Keratinocyte (primary cell): ENCODE results near the gene ARFIP1. TPM values are rescaled to one million over a fixed set of nuclear protein-coding genes. Genes with fewer than 3 reads are reported as not detected.

ENCODE experiments used
- DNase-seq: peaks from one replicate; pipeline ENCODE4 v3.0.0-alpha.2; 2011; ENCODE audit warnings: low read depth, missing footprints, low spot score
- FAIRE-seq: peaks from 2 replicates; lab custom pipeline; 2011; peaks lifted over from hg19 to GRCh38; lab: Jason Lieb, UNC
- H2AFZ ChIP-seq: 2 replicates; pipeline ENCODE4 v1.6.0; 2012; ENCODE audit warnings: low read length, control low read depth, inconsistent platforms; ENCODE audit not compliant: control insufficient read depth
- H3K27ac ChIP-seq: 2 replicates; pipeline ENCODE4 v1.5.1; 2011; ENCODE audit warnings: low read length; ENCODE audit not compliant: control insufficient read depth, insufficient read depth
- H3K27me3 ChIP-seq: 3 replicates; pipeline ENCODE4 v1.6.0; 2011; ENCODE audit warnings: low read length; ENCODE audit not compliant: control insufficient read depth, insufficient read depth; ENCODE audit errors: extremely low read depth
- H3K36me3 ChIP-seq, 2 experiments: 2 replicates in 1 of 2; 3 replicates in 1 of 2; pipeline ENCODE4 v1.5.1; 2011; ENCODE audit warnings: low read length in 2 of 2, mild to moderate bottlenecking in 1 of 2; ENCODE audit not compliant: control insufficient read depth in 2 of 2, insufficient read depth in 2 of 2; ENCODE audit errors: extremely low read depth in 1 of 2
- H3K4me1 ChIP-seq: 3 replicates; pipeline ENCODE4 v1.5.1; 2011; ENCODE audit warnings: low read length; ENCODE audit not compliant: control insufficient read depth, insufficient read depth; ENCODE audit errors: extremely low read depth
- H3K4me2 ChIP-seq: 3 replicates; pipeline ENCODE4 v1.6.0; 2011; ENCODE audit warnings: low read depth, low read length; ENCODE audit not compliant: control insufficient read depth, insufficient read depth; ENCODE audit errors: extremely low read depth
- H3K4me3 ChIP-seq, 3 experiments: fragments of 200-600 bp in 1 of 3; sonication (generic) in 1 of 3; 2 replicates in 2 of 3; 3 replicates in 1 of 3; pipeline ENCODE4 v1.5.1; 2011 to 2016; ENCODE audit warnings: low read length in 3 of 3, mild to moderate bottlenecking in 3 of 3, control low read depth in 2 of 3, inconsistent platforms in 1 of 3, low read depth in 1 of 3, mixed read lengths in 1 of 3, mixed run types in 1 of 3, moderate library complexity in 1 of 3; ENCODE audit not compliant: control insufficient read depth in 2 of 3, insufficient read depth in 2 of 3; ENCODE audit errors: extremely low read depth in 1 of 3
- H3K79me2 ChIP-seq: 2 replicates; pipeline ENCODE4 v1.6.0; 2012; ENCODE audit warnings: low read length; ENCODE audit not compliant: control insufficient read depth, insufficient read depth
- H3K9ac ChIP-seq: 3 replicates; pipeline ENCODE4 v1.6.0; 2011; ENCODE audit warnings: low read length; ENCODE audit not compliant: control insufficient read depth, insufficient read depth; ENCODE audit errors: extremely low read depth
- H3K9me1 ChIP-seq: 3 replicates; pipeline ENCODE4 v1.6.0; 2011; ENCODE audit warnings: low read length; ENCODE audit not compliant: control insufficient read depth, insufficient read depth; ENCODE audit errors: extremely low read depth
- H3K9me3 ChIP-seq: 2 replicates; pipeline ENCODE4 v1.5.1; 2012; ENCODE audit warnings: low read depth, low read length; ENCODE audit not compliant: control insufficient read depth
- H4K20me1 ChIP-seq: 3 replicates; pipeline ENCODE4 v1.6.0; 2011; ENCODE audit warnings: low read length; ENCODE audit not compliant: control insufficient read depth, insufficient read depth; ENCODE audit errors: extremely low read depth
- EZH2 ChIP-seq: IDR thresholded peaks from one replicate; pipeline ENCODE4 v1.6.1; 2012; ENCODE audit warnings: inconsistent platforms, mild to moderate bottlenecking, low read length, moderate library complexity
- dilution Hi-C: fragments of 300-500 bp; cut with MboI; formaldehyde crosslinking; loops from one replicate; pipeline ENCODE4 v1.7.0; 2020; ENCODE audit warnings: low sequenced_read_pairs; ENCODE audit not compliant: extremely low pct_ligation_motif_present
- polyA plus RNA-seq, 5 experiments: library from polyadenylated mRNA; depleted of rRNA in 3 of 5; stranded (reverse) in 3 of 5; stranded (forward) in 1 of 5; unstranded in 1 of 5; fragments of >200 nt; gene quantifications; 1 replicate in 1 of 5; 2 replicates in 3 of 5; 3 replicates in 1 of 5; pipeline versions ENCODE4 v1.2.1 to v1.2.3, GENCODE V29; 2011 to 2012; ENCODE audit warnings: missing spikeins in 2 of 5, low read depth in 1 of 5, low replicate concordance in 1 of 5
- TF ChIP-seq, protein P1 (sequence below), 3 experiments: IDR thresholded peaks in 1 of 3; conservative IDR thresholded peaks in 1 of 3; optimal IDR thresholded peaks in 1 of 3; 2 replicates in 2 of 3; 3 replicates in 1 of 3; pipeline versions ENCODE3 to v1.5.1; 2011; ENCODE audit warnings: low read length in 3 of 3, mild to moderate bottlenecking in 3 of 3, moderate library complexity in 2 of 3, control low read depth in 1 of 3, inconsistent platforms in 1 of 3; ENCODE audit not compliant: insufficient read depth in 2 of 3; ENCODE audit errors: extremely low read depth in 1 of 3

The ARFIP1 gene
- polyA plus RNA-seq, 1 donor (not counting 4 experiments of a cell fraction or from before 2014, with no cell fraction given), result 44.4 TPM

GRCh38 chr4:152822323-152822722 is 42.6 kb downstream of the ARFIP1 start:
- DNase-seq (no peak), FAIRE-seq (no peak)
- no peaks in the 10 kb centered on the region for H4K20me1 ChIP-seq
- no peaks in the 10 kb centered on the region for H3K9me1 ChIP-seq
- H3K9ac ChIP-seq, result no peak overlapping the region
- no peaks in the 10 kb centered on the region for H3K4me1 ChIP-seq
- H3K27me3 ChIP-seq, result no peaks in the 10 kb centered on the region
- H3K4me2 ChIP-seq, result no peak overlapping the region
- no peak overlapping the region for H3K27ac ChIP-seq
- H3K9me3 ChIP-seq, result no peaks in the 10 kb centered on the region
- no peaks in the 10 kb centered on the region for H3K79me2 ChIP-seq
- H3K4me3 ChIP-seq, result no peak overlapping the region
- no peak overlapping the region for H2AFZ ChIP-seq
- peaks cover 0 to 2% of the 10 kb centered on the region in 2 experiments for H3K36me3 ChIP-seq
- TF ChIP-seq, protein P1, sequence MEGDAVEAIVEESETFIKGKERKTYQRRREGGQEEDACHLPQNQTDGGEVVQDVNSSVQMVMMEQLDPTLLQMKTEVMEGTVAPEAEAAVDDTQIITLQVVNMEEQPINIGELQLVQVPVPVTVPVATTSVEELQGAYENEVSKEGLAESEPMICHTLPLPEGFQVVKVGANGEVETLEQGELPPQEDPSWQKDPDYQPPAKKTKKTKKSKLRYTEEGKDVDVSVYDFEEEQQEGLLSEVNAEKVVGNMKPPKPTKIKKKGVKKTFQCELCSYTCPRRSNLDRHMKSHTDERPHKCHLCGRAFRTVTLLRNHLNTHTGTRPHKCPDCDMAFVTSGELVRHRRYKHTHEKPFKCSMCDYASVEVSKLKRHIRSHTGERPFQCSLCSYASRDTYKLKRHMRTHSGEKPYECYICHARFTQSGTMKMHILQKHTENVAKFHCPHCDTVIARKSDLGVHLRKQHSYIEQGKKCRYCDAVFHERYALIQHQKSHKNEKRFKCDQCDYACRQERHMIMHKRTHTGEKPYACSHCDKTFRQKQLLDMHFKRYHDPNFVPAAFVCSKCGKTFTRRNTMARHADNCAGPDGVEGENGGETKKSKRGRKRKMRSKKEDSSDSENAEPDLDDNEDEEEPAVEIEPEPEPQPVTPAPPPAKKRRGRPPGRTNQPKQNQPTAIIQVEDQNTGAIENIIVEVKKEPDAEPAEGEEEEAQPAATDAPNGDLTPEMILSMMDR (optimal IDR thresholded peaks at IDR 0.05 in 1 of 3, IDR thresholded peaks at IDR 0.05 in 1 of 3, conservative IDR thresholded peaks at IDR 0.05 in 1 of 3; ENCODE audit: extremely low read depth in 1 of 3, insufficient read depth in 2 of 3, low read length in 3 of 3), result no peak
- no peak for TF ChIP-seq EZH2
- dilution Hi-C loops, result no loop called here

DNA sequence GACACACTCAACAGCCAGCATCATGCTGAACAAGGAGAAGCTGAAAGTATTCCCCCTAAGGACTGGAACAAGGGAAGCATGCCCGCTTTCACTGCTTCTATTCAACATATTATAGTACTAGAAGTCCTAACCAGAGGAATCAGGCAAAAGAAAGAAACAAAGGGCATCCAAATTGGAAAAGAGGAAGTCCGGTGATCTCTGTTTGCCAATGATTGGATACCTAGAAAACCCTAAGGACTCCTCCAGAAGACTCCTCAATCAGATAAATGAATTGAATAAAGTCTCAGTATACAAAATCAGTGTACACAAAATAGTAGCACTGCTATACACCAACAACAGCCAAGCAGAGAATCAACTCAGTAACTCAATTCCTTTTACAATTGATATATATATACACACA is 44.8 kb downstream of the ARFIP1 start:
- no peak overlapping the region for H3K4me2 ChIP-seq
- no peak for DNase-seq
- H2AFZ ChIP-seq, result no peak overlapping the region
- no peak overlapping the region for H3K4me3 ChIP-seq
- no peak for FAIRE-seq
- dilution Hi-C loops, result no loop called here
- no peaks in the 10 kb centered on the region for H3K79me2 ChIP-seq
- H3K4me1 ChIP-seq, result no peaks in the 10 kb centered on the region
- H3K9me3 ChIP-seq, result no peaks in the 10 kb centered on the region
- no peaks in the 10 kb centered on the region for H3K9me1 ChIP-seq
- H3K9ac ChIP-seq, result no peak overlapping the region
- H3K27me3 ChIP-seq, result no peaks in the 10 kb centered on the region
- no peak for TF ChIP-seq EZH2
- TF ChIP-seq, protein P1 (optimal IDR thresholded peaks at IDR 0.05 in 1 of 3, IDR thresholded peaks at IDR 0.05 in 1 of 3, conservative IDR thresholded peaks at IDR 0.05 in 1 of 3; ENCODE audit: extremely low read depth in 1 of 3, insufficient read depth in 2 of 3, low read length in 3 of 3), result no peak
- peaks cover 0 to 2% of the 10 kb centered on the region in 2 experiments for H3K36me3 ChIP-seq
- no peaks in the 10 kb centered on the region for H4K20me1 ChIP-seq
- H3K27ac ChIP-seq, result no peak overlapping the region
